GM12878 (cell line): Measurements from ENCODE around the gene NLRC3. TPM values are rescaled to one million over a fixed set of nuclear protein-coding genes. Genes with fewer than 3 reads are reported as not detected.

Experiments
- FOXM1 ChIP-seq: IDR thresholded peaks from 2 replicates; pipeline ENCODE4 v1.6.1; 2012; ENCODE audit warnings: low read depth, mild to moderate bottlenecking, inconsistent platforms, low read length, moderate library complexity
- KLF5 ChIP-seq: fragments of 450-650 bp; IDR thresholded peaks from 2 replicates; pipeline ENCODE4 v1.6.1; 2014; ENCODE audit warnings: mild to moderate bottlenecking; ENCODE audit not compliant: partially characterized antibody
- RAD51 ChIP-seq: fragments of 450-650 bp; IDR thresholded peaks from 2 replicates; pipeline ENCODE4 v1.6.1; 2016; ENCODE audit warnings: moderate library complexity, mild to moderate bottlenecking, inconsistent platforms
- TBL1XR1 ChIP-seq: IDR thresholded peaks from 2 replicates; pipeline ENCODE4 v1.6.1; 2012; ENCODE audit warnings: low read depth, low read length, improper control_type of control experiment
- polyA plus RNA-seq, 11 experiments: library from polyadenylated mRNA; depleted of rRNA in 4 of 11; unstranded in 6 of 11; stranded (reverse) in 5 of 11; fragments of >200 nt; fragmentation: Nextera tagmentation in 4 of 11; fragmentation: Illumina TruSeq in 1 of 11; extraction: Ambion mirVana in 4 of 11; extraction: Trizol in 1 of 11; gene quantifications; 1 replicate in 1 of 11; 2 replicates in 10 of 11; pipeline versions ENCODE4 v1.2.1 to v1.2.3, GENCODE V29; 2011 to 2016; ENCODE audit warnings: inconsistent platforms in 2 of 11, missing spikeins in 2 of 11, low read depth in 1 of 11
- total RNA-seq, 4 experiments: library from RNA; depleted of rRNA in 3 of 4; stranded (reverse); fragments of >200 nt in 3 of 4; fragmentation: Illumina TruSeq in 1 of 4; extraction: Trizol in 1 of 4; gene quantifications; 2 replicates each; pipeline versions ENCODE4 v1.2.1 to v1.2.3, GENCODE V29; 2013 to 2021
- TF ChIP-seq, protein P1 (sequence below): fragments of 150-350 bp; IDR thresholded peaks from 2 replicates; pipeline ENCODE4 v1.6.1; 2016; ENCODE audit warnings: low read depth, low read length
- TF ChIP-seq, protein P2 (sequence below): fragments of 450-650 bp; IDR thresholded peaks from 2 replicates; pipeline ENCODE4 v1.6.1; 2017; ENCODE audit warnings: mild to moderate bottlenecking, moderate library complexity
- TF ChIP-seq, protein P3 (sequence below): IDR thresholded peaks from 2 replicates; pipeline ENCODE4 v1.6.1; 2011; ENCODE audit warnings: mild to moderate bottlenecking, low read depth, low read length, moderate library complexity; ENCODE audit not compliant: insufficient replicate concordance
- TF ChIP-seq, protein P4 (sequence below): fragments of 450-650 bp; IDR thresholded peaks from 2 replicates; pipeline ENCODE4 v1.6.1; 2017; ENCODE audit warnings: mild to moderate bottlenecking, moderate library complexity
- TF ChIP-seq, protein P5 (sequence below): IDR thresholded peaks from 2 replicates; pipeline ENCODE4 v1.6.1; 2012; ENCODE audit warnings: improper control_type of control experiment, low read depth, low read length; ENCODE audit not compliant: insufficient replicate concordance

NLRC3 gene
- total and polyA plus RNA-seq, 10 of the 15 experiments (the other 5 are each of a cell fraction or from before 2014, with no cell fraction given) = 2.2 to 17.8 (median 7.6) TPM

DNA sequence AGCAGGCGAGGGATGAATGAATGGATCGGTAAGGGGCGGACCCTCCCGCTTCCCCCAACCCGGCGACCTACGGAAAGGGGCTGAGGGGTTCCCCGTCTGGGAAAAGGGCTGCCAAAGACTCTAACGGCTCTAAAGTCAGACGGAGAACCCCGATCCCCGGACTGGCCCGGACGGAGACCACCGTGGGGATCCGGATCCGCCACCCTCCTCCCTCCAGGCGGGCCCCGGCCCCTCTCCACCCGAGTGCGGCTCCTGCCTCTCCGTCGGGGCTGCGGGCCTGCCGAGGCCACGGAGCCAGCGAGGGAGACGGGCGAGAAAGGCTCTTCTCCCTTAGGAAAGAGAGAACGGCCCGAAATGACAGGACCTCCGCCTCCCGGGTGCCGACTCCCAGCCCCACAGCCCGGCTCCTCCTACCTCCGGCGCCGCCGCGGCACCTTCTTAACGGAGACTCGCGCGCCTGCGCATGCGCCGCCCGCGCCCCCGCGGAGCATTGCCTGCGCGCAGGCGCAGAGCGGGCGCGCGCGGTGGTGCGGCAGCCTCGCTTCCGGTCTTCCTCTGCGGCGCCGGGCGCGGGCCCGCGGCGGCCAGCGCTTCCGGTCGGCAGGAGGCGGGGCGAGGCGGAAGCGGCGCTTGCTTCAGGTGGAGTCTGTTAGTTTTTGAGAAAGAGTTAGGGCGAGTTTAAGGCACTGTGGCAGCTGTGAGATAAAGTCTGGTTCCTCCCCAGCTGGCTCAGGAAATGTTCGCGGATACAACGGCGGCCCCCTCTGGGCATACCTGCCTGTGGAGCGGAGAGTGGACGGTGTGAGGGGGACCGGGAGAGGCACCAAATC is 34.2 kb upstream of the NLRC3 start, which contains the start of gene SLX4 (continued):
- TF ChIP-seq, protein P1, sequence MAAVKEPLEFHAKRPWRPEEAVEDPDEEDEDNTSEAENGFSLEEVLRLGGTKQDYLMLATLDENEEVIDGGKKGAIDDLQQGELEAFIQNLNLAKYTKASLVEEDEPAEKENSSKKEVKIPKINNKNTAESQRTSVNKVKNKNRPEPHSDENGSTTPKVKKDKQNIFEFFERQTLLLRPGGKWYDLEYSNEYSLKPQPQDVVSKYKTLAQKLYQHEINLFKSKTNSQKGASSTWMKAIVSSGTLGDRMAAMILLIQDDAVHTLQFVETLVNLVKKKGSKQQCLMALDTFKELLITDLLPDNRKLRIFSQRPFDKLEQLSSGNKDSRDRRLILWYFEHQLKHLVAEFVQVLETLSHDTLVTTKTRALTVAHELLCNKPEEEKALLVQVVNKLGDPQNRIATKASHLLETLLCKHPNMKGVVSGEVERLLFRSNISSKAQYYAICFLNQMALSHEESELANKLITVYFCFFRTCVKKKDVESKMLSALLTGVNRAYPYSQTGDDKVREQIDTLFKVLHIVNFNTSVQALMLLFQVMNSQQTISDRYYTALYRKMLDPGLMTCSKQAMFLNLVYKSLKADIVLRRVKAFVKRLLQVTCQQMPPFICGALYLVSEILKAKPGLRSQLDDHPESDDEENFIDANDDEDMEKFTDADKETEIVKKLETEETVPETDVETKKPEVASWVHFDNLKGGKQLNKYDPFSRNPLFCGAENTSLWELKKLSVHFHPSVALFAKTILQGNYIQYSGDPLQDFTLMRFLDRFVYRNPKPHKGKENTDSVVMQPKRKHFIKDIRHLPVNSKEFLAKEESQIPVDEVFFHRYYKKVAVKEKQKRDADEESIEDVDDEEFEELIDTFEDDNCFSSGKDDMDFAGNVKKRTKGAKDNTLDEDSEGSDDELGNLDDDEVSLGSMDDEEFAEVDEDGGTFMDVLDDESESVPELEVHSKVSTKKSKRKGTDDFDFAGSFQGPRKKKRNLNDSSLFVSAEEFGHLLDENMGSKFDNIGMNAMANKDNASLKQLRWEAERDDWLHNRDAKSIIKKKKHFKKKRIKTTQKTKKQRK = no peak
- no peak for TF ChIP-seq FOXM1
- TF ChIP-seq, protein P2, sequence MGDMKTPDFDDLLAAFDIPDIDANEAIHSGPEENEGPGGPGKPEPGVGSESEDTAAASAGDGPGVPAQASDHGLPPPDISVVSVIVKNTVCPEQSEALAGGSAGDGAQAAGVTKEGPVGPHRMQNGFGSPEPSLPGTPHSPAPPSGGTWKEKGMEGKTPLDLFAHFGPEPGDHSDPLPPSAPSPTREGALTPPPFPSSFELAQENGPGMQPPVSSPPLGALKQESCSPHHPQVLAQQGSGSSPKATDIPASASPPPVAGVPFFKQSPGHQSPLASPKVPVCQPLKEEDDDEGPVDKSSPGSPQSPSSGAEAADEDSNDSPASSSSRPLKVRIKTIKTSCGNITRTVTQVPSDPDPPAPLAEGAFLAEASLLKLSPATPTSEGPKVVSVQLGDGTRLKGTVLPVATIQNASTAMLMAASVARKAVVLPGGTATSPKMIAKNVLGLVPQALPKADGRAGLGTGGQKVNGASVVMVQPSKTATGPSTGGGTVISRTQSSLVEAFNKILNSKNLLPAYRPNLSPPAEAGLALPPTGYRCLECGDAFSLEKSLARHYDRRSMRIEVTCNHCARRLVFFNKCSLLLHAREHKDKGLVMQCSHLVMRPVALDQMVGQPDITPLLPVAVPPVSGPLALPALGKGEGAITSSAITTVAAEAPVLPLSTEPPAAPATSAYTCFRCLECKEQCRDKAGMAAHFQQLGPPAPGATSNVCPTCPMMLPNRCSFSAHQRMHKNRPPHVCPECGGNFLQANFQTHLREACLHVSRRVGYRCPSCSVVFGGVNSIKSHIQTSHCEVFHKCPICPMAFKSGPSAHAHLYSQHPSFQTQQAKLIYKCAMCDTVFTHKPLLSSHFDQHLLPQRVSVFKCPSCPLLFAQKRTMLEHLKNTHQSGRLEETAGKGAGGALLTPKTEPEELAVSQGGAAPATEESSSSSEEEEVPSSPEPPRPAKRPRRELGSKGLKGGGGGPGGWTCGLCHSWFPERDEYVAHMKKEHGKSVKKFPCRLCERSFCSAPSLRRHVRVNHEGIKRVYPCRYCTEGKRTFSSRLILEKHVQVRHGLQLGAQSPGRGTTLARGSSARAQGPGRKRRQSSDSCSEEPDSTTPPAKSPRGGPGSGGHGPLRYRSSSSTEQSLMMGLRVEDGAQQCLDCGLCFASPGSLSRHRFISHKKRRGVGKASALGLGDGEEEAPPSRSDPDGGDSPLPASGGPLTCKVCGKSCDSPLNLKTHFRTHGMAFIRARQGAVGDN = peak; percentile 82
- TF ChIP-seq TBL1XR1 = no peak
- TF ChIP-seq, protein P3, sequence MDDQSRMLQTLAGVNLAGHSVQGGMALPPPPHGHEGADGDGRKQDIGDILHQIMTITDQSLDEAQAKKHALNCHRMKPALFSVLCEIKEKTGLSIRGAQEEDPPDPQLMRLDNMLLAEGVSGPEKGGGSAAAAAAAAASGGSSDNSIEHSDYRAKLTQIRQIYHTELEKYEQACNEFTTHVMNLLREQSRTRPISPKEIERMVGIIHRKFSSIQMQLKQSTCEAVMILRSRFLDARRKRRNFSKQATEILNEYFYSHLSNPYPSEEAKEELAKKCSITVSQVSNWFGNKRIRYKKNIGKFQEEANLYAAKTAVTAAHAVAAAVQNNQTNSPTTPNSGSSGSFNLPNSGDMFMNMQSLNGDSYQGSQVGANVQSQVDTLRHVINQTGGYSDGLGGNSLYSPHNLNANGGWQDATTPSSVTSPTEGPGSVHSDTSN = no peak
- no peak for TF ChIP-seq KLF5
- TF ChIP-seq, protein P4, sequence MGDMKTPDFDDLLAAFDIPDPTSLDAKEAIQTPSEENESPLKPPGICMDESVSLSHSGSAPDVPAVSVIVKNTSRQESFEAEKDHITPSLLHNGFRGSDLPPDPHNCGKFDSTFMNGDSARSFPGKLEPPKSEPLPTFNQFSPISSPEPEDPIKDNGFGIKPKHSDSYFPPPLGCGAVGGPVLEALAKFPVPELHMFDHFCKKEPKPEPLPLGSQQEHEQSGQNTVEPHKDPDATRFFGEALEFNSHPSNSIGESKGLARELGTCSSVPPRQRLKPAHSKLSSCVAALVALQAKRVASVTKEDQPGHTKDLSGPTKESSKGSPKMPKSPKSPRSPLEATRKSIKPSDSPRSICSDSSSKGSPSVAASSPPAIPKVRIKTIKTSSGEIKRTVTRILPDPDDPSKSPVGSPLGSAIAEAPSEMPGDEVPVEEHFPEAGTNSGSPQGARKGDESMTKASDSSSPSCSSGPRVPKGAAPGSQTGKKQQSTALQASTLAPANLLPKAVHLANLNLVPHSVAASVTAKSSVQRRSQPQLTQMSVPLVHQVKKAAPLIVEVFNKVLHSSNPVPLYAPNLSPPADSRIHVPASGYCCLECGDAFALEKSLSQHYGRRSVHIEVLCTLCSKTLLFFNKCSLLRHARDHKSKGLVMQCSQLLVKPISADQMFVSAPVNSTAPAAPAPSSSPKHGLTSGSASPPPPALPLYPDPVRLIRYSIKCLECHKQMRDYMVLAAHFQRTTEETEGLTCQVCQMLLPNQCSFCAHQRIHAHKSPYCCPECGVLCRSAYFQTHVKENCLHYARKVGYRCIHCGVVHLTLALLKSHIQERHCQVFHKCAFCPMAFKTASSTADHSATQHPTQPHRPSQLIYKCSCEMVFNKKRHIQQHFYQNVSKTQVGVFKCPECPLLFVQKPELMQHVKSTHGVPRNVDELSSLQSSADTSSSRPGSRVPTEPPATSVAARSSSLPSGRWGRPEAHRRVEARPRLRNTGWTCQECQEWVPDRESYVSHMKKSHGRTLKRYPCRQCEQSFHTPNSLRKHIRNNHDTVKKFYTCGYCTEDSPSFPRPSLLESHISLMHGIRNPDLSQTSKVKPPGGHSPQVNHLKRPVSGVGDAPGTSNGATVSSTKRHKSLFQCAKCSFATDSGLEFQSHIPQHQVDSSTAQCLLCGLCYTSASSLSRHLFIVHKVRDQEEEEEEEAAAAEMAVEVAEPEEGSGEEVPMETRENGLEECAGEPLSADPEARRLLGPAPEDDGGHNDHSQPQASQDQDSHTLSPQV = peak; percentile 71; the same call in 1 of the 2 replicates
- TF ChIP-seq, protein P5, sequence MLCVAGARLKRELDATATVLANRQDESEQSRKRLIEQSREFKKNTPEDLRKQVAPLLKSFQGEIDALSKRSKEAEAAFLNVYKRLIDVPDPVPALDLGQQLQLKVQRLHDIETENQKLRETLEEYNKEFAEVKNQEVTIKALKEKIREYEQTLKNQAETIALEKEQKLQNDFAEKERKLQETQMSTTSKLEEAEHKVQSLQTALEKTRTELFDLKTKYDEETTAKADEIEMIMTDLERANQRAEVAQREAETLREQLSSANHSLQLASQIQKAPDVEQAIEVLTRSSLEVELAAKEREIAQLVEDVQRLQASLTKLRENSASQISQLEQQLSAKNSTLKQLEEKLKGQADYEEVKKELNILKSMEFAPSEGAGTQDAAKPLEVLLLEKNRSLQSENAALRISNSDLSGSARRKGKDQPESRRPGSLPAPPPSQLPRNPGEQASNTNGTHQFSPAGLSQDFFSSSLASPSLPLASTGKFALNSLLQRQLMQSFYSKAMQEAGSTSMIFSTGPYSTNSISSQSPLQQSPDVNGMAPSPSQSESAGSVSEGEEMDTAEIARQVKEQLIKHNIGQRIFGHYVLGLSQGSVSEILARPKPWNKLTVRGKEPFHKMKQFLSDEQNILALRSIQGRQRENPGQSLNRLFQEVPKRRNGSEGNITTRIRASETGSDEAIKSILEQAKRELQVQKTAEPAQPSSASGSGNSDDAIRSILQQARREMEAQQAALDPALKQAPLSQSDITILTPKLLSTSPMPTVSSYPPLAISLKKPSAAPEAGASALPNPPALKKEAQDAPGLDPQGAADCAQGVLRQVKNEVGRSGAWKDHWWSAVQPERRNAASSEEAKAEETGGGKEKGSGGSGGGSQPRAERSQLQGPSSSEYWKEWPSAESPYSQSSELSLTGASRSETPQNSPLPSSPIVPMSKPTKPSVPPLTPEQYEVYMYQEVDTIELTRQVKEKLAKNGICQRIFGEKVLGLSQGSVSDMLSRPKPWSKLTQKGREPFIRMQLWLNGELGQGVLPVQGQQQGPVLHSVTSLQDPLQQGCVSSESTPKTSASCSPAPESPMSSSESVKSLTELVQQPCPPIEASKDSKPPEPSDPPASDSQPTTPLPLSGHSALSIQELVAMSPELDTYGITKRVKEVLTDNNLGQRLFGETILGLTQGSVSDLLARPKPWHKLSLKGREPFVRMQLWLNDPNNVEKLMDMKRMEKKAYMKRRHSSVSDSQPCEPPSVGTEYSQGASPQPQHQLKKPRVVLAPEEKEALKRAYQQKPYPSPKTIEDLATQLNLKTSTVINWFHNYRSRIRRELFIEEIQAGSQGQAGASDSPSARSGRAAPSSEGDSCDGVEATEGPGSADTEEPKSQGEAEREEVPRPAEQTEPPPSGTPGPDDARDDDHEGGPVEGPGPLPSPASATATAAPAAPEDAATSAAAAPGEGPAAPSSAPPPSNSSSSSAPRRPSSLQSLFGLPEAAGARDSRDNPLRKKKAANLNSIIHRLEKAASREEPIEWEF = no peak
- no peak for TF ChIP-seq RAD51
